Measurements from ENCODE around the gene RTRAF.

- TF ChIP-seq CTCF (IDR thresholded peaks at IDR 0.05; ENCODE audit: low read depth, low read length) (no peak), EZH2phosphoT487 (IDR thresholded peaks at IDR 0.05; ENCODE audit: low read depth) (no peak)
These were observed 49.5 kb upstream of the RTRAF start for GRCh38 chr14:51939755-51940301.

All from OCI-LY3 (cell line).